K562 (cell line): Measurements from ENCODE around the gene DENND1A. TPM values are rescaled to one million over a fixed set of nuclear protein-coding genes. Genes with fewer than 3 reads are reported as not detected.
A peak's percentile ranks its signal among the peaks of the same experiment; 100 is the strongest.
"Not testable (repeated sequence)": the region's sequence is repeated elsewhere in the genome, so short reads cannot be mapped to it uniquely, and the experiment has no call there.

Experiments used
- ATAC-seq: fragments of 200-7000 bp; cut with Tn5 transposase; 3 replicates; pipeline ENCODE4 v1.9.1; 2020; ENCODE audit warnings: moderate library complexity
- BruUV-seq: library from RNA; stranded (reverse); fragments of 400-500 nt; replicated peaks from 2 replicates; lab custom pipeline; 2021; lab: Mats Ljungman, UMichigan
- CTCF ChIA-PET: fragments of 300-600 bp; formaldehyde crosslinking; extraction: SDS; loops from one replicate; lab custom pipeline; 2021; ENCODE audit warnings: low intra/inter-chr PET ratio; lab: Yijun Ruan, JAX
- POLR2A ChIA-PET: fragments of 300-600, 350-650 bp; sonication (Branson Sonifier 250); formaldehyde crosslinking; extraction: SDS; loops from one replicate; lab custom pipeline; 2021; ENCODE audit warnings: antibody characterized with exemption, inconsistent platforms; lab: Yijun Ruan, JAX
- DNase-seq, 4 experiments: peaks; one replicate each; pipeline versions ENCODE4 v3.0.0 to v3.0.0-alpha.2; 2011 to 2018; ENCODE audit warnings: low spot score in 3 of 4, mixed read lengths in 3 of 4; ENCODE audit errors: extremely low read depth in 1 of 4
- FAIRE-seq: peaks from 2 replicates; lab custom pipeline; 2011; peaks lifted over from hg19 to GRCh38; lab: Jason Lieb, UNC
- H2AFZ ChIP-seq: 2 replicates; pipeline ENCODE4 v1.6.0; 2011; ENCODE audit warnings: low read depth, low read length, control low read depth, inconsistent platforms
- H3K27ac ChIP-seq: fragments of 200-600 bp; 3 replicates; pipeline ENCODE4 v1.8.0; 2011; ENCODE audit warnings: low read depth, mild to moderate bottlenecking, control low read depth, inconsistent platforms, low read length, moderate library complexity, mixed read lengths; ENCODE audit errors: extremely low read depth
- H3K27me3 ChIP-seq, 2 experiments: fragments of 300-600 bp in 1 of 2; 2 replicates in 1 of 2; 3 replicates in 1 of 2; pipeline versions ENCODE4 v1.6.0 to v1.8.0; 2011; ENCODE audit warnings: inconsistent platforms in 2 of 2, low read length in 2 of 2, mild to moderate bottlenecking in 1 of 2, mixed read lengths in 1 of 2, moderate library complexity in 1 of 2; ENCODE audit not compliant: control insufficient read depth in 2 of 2, insufficient read depth in 2 of 2
- H3K36me3 ChIP-seq: fragments of 300-600 bp; 3 replicates; pipeline ENCODE4 v1.8.0; 2011; ENCODE audit warnings: mild to moderate bottlenecking, low read length, inconsistent platforms; ENCODE audit not compliant: control insufficient read depth, insufficient read depth
- H3K4me1 ChIP-seq, 2 experiments: fragments of 200-600 bp in 1 of 2; replicated peaks in 1 of 2; 2 replicates in 1 of 2; 3 replicates in 1 of 2; pipeline versions ENCODE4 v1.5.1 to v1.8.0; 2011; ENCODE audit warnings: inconsistent platforms in 2 of 2, low read length in 2 of 2, mild to moderate bottlenecking in 1 of 2, mixed read lengths in 1 of 2, moderate library complexity in 1 of 2; ENCODE audit not compliant: control insufficient read depth in 2 of 2, insufficient read depth in 2 of 2
- H3K4me2 ChIP-seq: 2 replicates; pipeline ENCODE4 v1.6.1; 2011; ENCODE audit warnings: low read length, control low read depth, inconsistent platforms, mixed read lengths; ENCODE audit not compliant: insufficient read depth
- H3K4me3 ChIP-seq: fragments of 200-600 bp; sonication (generic), shearing (Covaris generic); 2 replicates; pipeline ENCODE4 v1.5.1; 2016; ENCODE audit warnings: control low read depth, inconsistent platforms
- H3K79me2 ChIP-seq: fragments of 200-600 bp; 3 replicates; pipeline ENCODE4 v1.8.0; 2011; ENCODE audit warnings: low read length, inconsistent platforms; ENCODE audit not compliant: control insufficient read depth, insufficient read depth
- H3K9ac ChIP-seq, 2 experiments: 2 replicates each; pipeline versions ENCODE4 v1.6.0 to v1.6.1; 2011; ENCODE audit warnings: low read depth in 2 of 2, low read length in 2 of 2, control low read depth in 1 of 2, inconsistent platforms in 1 of 2, mild to moderate bottlenecking in 1 of 2, mixed read lengths in 1 of 2; ENCODE audit not compliant: insufficient read depth in 1 of 2
- H3K9me1 ChIP-seq: one replicate; pipeline ENCODE4 v1.6.0; 2011; ENCODE audit warnings: inconsistent platforms, mild to moderate bottlenecking, low read length, moderate library complexity; ENCODE audit not compliant: control insufficient read depth, insufficient read depth
- H3K9me3 ChIP-seq: replicated peaks from 2 replicates; pipeline ENCODE4 v1.5.1; 2011; ENCODE audit warnings: low read depth, low read length, inconsistent platforms; ENCODE audit not compliant: control insufficient read depth, insufficient read depth
- H4K20me1 ChIP-seq: replicated peaks from 2 replicates; pipeline ENCODE4 v1.6.1; 2011; ENCODE audit warnings: low read length, inconsistent platforms, mixed read lengths; ENCODE audit not compliant: control insufficient read depth, insufficient read depth
- CBFA2T2 ChIP-seq: fragments of 450-650 bp; conservative IDR thresholded peaks from 2 replicates; pipeline ENCODE4 v1.6.1; 2017; ENCODE audit warnings: mild to moderate bottlenecking
- CBFA2T3 ChIP-seq: fragments of 450-650 bp; IDR thresholded peaks from 2 replicates; pipeline ENCODE4 v1.6.1; 2017
- ELF4 ChIP-seq: fragments of 450-650 bp; formaldehyde crosslinking; IDR thresholded peaks from 2 replicates; pipeline ENCODE4 v1.4.0; 2022; ENCODE audit warnings: missing genetic modification characterization
- KDM1A ChIP-seq, 2 experiments: fragments of 450-650 bp; IDR thresholded peaks; 2 replicates each; pipeline ENCODE4 v1.6.1; 2016; ENCODE audit warnings: mild to moderate bottlenecking in 2 of 2
- NCOR1 ChIP-seq: fragments of 450-650 bp; IDR thresholded peaks from 2 replicates; pipeline ENCODE4 v1.6.1; 2016; ENCODE audit warnings: mild to moderate bottlenecking, moderate library complexity
- PCBP1 ChIP-seq: fragments of 200-400 bp; formaldehyde crosslinking; IDR thresholded peaks from 2 replicates; pipeline ENCODE4 v1.6.1; 2018; ENCODE audit warnings: mild to moderate bottlenecking, low read depth, low read length; ENCODE audit not compliant: poor library complexity, severe bottlenecking
- POLR2A ChIP-seq: fragments of 450-650 bp; conservative IDR thresholded peaks from 2 replicates; pipeline ENCODE4 v1.6.1; 2016
- TRIM24 ChIP-seq, 2 experiments: fragments of 450-650 bp; IDR thresholded peaks; 2 replicates each; pipeline ENCODE4 v1.6.1; 2016
- WGBS: fragments of 100-300 bp; shearing (Covaris generic); methylation state at CpG from one replicate; pipeline ENCODE4 v1.1.6; 2016; ENCODE audit warnings: low coverage, mixed read lengths; ENCODE audit not compliant: insufficient coverage; ENCODE audit errors: missing lambda C conversion rate; 5-methylcytosine and 5-hydroxymethylcytosine counted together
- in situ Hi-C: fragments of 300-500 bp; cut with MboI; formaldehyde crosslinking; loops from 4 replicates; pipeline ENCODE4 v1.15.0; 2018; ENCODE audit warnings: inconsistent platforms, mixed read lengths
- intact Hi-C: fragments of 100-400 bp; cut with micrococcal nuclease; formaldehyde crosslinking; loops from 2 replicates; pipeline ENCODE4 v1.14.2; 2022
- polyA plus RNA-seq, 8 experiments: library from polyadenylated mRNA; depleted of rRNA in 4 of 8; stranded (reverse) in 5 of 8; unstranded in 3 of 8; fragments of >200 nt; fragmentation: Nextera tagmentation in 2 of 8; fragmentation: Illumina TruSeq in 1 of 8; extraction: Ambion mirVana in 2 of 8; extraction: Trizol in 1 of 8; gene quantifications; 2 replicates each; pipeline versions ENCODE4 v1.2.1 to v1.2.3, GENCODE V29; 2011 to 2014; ENCODE audit warnings: inconsistent platforms in 1 of 8, missing spikeins in 1 of 8
- total RNA-seq, 7 experiments: library from RNA; depleted of rRNA in 6 of 7; stranded (reverse); fragments of >200 nt in 6 of 7; fragmentation: Illumina TruSeq in 2 of 7; extraction: Trizol in 2 of 7; gene quantifications; 2 replicates each; pipeline versions ENCODE4 v1.2.1 to v1.2.3, GENCODE V29; 2011 to 2021; ENCODE audit warnings: low replicate concordance in 1 of 7
- TF ChIP-seq, protein P1 (sequence below): fragments of 450-650 bp; IDR thresholded peaks from 2 replicates; pipeline ENCODE4 v1.6.1; 2017; ENCODE audit warnings: antibody characterized with exemption

DENND1A gene
- total and polyA plus RNA-seq, 9 of the 15 experiments (the other 6 are each of a cell fraction or from before 2014, with no cell fraction given): 7.6 to 29.5 (median 15.7) TPM

DNA sequence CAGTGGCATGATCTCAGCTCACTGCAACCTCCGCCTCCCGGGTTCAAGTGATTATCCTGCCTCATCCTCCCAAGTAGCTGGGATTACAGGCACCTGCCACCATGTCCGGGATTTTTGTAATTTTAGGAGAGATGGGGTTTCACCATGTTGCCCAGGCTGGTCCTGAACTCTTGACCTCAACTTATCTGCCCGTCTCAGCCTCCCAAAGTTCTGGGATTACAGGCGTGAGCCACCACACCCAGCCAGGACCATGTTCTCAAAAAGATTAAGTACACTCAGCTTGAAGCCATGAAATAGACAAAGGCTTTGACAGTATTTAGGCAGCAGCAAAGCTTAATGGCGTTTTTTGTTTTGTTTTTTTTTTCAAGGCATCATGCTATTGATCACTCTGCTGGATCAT, 44.1 kb downstream of the DENND1A start:
- H3K27me3 ChIP-seq, H3K9me1 ChIP-seq, ATAC-seq, H3K4me1 ChIP-seq, H2AFZ ChIP-seq, H3K4me2 ChIP-seq, H4K20me1 ChIP-seq, intact Hi-C loops, H3K36me3 ChIP-seq, H3K4me3 ChIP-seq, in situ Hi-C loops, CTCF ChIA-PET, H3K9ac ChIP-seq, H3K9me3 ChIP-seq, BruUV-seq, FAIRE-seq, H3K27ac ChIP-seq: not testable (repeated sequence)
- 49% methylated on average over 6 of the region's 6 CpGs for WGBS
- peaks cover 11% of the 10 kb centered on the region; the same call in 2 of the 3 replicates for H3K79me2 ChIP-seq
- peak in 1 of 4 experiments; percentile 37 for DNase-seq
- POLR2A ChIA-PET: interaction anchor here (0.9 to 1.6 kb wide), 3 partner anchors 9 to 31 kb away, joined by 3 to 4 read pairs (median 3); no protein-coding TSS in a partner anchor
- TF ChIP-seq KDM1A (IDR thresholded peaks at IDR 0.05) (peak in 1 of 2 experiments; percentile 30; a peak in 1 of 4 replicates), TRIM24 (IDR thresholded peaks at IDR 0.05) (peak in 1 of 2 experiments; percentile 51; a peak in 1 of 4 replicates), CBFA2T2 (peak; percentile 36), CBFA2T3 (peak; percentile 72), NCOR1 (peak; percentile 38)

DNA sequence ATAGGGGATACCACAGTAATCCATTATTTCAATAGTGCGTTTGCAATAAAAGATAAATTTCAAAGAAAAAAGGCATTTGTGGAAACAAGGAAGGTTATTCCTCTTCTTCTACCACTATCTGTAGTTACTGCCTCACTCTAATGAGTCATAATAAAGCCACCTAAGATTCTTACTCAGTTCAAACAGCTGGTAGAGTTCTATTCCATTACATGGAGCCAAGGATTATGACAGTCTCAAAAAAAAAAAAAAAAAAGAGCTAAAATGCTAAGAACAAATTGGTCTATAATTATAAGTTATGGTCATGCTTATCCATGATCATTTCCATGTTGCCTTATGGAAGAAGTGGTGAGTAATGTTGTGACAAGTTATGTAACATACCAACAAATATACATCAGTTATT, 46.3 kb downstream of the DENND1A start:
- H3K4me3 ChIP-seq: no peak overlapping the region
- no TSS peak for BruUV-seq

More for the DNA sequence above, 46.3 kb downstream of the DENND1A start:
- Histone ChIP-seq H3K36me3 (peaks cover 2% of the 10 kb centered on the region; the same call in 1 of the 3 replicates), H4K20me1 (no peaks in the 10 kb centered on the region), H3K4me1 (peaks cover 0 to 3% of the 10 kb centered on the region in 2 experiments; a peak in 2 of 5 replicates), H3K79me2 (peaks cover 11% of the 10 kb centered on the region; the same call in 2 of the 3 replicates), H2AFZ (no peak overlapping the region), H3K4me2 (no peak overlapping the region), H3K9ac (no peak overlapping the region), H3K9me3 (no peaks in the 10 kb centered on the region; the same call in 1 of the 2 replicates), H3K27me3 (no peaks in the 10 kb centered on the region), H3K9me1 (no peaks in the 10 kb centered on the region), H3K27ac (no peak overlapping the region)
- in situ Hi-C loops: no loop called here
- TF ChIP-seq PCBP1 (no peak), POLR2A (no peak), ELF4 (CRISPR knock-in tag) (no peak)
- TF ChIP-seq, protein P1, sequence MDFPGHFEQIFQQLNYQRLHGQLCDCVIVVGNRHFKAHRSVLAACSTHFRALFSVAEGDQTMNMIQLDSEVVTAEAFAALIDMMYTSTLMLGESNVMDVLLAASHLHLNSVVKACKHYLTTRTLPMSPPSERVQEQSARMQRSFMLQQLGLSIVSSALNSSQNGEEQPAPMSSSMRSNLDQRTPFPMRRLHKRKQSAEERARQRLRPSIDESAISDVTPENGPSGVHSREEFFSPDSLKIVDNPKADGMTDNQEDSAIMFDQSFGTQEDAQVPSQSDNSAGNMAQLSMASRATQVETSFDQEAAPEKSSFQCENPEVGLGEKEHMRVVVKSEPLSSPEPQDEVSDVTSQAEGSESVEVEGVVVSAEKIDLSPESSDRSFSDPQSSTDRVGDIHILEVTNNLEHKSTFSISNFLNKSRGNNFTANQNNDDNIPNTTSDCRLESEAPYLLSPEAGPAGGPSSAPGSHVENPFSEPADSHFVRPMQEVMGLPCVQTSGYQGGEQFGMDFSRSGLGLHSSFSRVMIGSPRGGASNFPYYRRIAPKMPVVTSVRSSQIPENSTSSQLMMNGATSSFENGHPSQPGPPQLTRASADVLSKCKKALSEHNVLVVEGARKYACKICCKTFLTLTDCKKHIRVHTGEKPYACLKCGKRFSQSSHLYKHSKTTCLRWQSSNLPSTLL: no peak
- CTCF ChIA-PET: no interaction called here
- DNase-seq: no peak
- FAIRE-seq: no peak
- intact Hi-C loops: no loop called here
- ATAC-seq: no peak
- POLR2A ChIA-PET: no interaction called here
- WGBS: 69% methylated on average over 1 of the region's 1 CpG
